SIG-M5 treated with dmso at 0.1 percent for 504 hours (cell line): Measurements from ENCODE around the gene CCDC137.
A peak's percentile ranks its signal among the peaks of the same experiment; 100 is the strongest.

Experiments used
- DNase-seq: peaks from one replicate; lab custom pipeline; 2025; ENCODE audit not compliant: unreplicated experiment; lab: John Stamatoyannopoulos, UW

CCDC137 gene

GRCh38 chr17:81700353-81701287 lies 34.1 kb downstream of the CCDC137 start:
- no peak for DNase-seq

DNA sequence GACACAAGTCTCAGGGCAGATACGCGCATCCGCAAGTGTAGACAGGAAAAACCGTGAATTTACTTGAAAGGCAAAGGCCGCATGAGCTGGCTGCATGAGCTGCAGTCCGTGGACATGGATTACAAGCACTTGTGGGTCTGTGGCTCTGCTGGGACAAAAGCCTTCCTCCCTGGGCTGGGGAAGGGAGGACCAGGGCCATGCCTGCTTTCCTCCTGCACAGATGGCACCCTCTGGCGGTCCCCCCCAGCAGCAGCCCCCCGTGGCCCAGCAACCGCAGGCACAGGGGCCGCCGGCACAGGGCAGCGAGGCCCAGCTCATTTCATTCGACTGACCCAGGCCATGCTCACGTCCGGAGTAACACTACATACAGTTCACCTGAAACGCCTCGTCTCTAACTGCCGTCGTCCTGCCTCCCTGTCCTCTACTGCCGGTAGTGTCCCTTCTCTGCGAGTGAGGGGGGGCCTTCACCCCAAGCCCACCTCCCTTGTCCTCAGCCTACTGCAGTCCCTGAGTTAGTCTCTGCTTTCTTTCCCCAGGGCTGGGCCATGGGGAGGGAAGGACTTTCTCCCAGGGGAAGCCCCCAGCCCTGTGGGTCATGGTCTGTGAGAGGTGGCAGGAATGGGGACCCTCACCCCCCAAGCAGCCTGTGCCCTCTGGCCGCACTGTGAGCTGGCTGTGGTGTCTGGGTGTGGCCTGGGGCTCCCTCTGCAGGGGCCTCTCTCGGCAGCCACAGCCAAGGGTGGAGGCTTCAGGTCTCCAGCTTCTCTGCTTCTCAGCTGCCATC lies 34.9 kb downstream of the CCDC137 start:
- DNase-seq, result peak; percentile 58

DNA sequence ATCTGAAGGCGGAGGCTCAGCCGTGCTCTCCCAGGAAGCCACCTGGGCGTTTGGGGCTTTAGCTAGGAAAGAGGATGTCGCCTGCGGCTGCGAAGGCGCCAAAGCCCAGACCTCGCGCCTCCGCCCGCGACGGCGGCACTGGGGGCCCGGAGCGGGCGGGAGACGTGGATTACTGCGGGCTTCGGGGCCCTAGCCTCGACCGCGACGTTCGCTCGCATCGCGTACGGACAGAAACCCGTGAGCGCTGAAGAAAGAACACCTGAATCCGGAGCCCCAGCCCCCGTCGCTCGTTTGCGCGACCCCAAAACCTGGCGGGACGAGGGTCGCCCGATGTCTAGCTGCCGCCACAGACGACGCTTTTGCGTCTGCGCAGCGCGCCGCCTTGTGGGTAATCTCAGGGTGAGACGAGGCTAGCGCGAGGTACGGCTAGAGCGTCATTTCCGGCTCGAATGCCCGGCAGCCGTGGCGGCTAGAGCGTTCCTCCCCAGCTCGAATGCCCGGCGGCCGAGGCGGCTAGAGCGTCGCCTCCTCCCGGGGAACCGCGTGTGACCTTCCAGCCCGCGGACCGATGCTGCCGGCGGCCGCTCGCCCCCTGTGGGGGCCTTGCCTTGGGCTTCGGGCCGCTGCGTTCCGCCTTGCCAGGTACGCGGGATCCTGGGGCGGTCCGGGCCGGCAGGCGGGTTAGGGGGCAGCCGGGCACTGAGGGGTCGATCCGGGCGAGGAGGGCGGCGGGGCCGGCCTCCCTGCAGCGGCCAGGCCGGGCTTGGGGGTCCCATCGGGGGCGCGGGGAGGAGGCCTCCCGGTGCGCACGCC lies 36.6 kb downstream of the CCDC137 start, which contains the start of gene MRPL12:
TSS of gene MRPL12 (plus strand) at position 434 of the 813 bp plus-strand sequence. CDS start at position 569, 135 bp downstream.
- peak; percentile 91 for DNase-seq

DNA sequence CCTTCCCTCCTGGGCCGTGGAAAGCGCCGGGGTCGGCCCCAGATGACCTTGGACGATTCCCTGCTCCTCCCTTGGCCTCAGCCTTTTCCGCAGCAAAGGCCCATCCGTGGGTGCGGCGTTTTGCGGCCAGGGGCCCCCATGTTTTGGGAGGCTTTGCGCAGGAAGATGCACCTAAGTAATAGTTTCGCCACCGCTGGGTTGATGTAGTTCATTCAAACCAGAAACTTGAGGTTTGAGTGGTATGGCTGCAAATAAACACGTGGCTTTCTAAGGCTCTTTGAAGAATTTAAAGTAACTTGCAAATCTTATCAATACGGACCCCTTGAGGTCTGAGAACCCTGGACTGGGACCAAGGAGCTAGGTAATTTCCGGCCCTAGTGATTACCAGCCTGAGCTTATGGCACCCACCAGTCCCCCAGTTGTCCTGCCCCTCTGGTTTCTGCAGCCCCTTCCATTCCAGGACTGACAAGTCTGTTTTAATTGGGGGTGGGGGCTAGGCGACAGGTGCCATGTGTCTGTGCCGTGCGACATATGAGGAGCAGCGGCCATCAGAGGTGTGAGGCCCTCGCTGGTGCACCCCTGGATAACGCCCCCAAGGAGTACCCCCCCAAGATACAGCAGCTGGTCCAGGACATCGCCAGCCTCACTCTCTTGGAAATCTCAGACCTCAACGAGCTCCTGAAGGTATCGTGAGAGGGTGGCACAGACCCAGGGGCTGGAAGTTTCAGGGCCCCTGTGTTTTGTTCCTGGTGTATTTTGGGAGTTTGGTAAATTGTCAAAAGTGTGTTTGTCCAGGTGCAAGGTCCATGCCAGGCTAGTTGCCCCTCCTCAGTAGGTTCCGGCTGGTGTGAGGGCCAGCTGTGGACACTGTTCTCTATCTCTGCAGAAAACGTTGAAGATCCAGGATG lies 37.5 kb downstream of the CCDC137 start:
- no peak for DNase-seq

DNA sequence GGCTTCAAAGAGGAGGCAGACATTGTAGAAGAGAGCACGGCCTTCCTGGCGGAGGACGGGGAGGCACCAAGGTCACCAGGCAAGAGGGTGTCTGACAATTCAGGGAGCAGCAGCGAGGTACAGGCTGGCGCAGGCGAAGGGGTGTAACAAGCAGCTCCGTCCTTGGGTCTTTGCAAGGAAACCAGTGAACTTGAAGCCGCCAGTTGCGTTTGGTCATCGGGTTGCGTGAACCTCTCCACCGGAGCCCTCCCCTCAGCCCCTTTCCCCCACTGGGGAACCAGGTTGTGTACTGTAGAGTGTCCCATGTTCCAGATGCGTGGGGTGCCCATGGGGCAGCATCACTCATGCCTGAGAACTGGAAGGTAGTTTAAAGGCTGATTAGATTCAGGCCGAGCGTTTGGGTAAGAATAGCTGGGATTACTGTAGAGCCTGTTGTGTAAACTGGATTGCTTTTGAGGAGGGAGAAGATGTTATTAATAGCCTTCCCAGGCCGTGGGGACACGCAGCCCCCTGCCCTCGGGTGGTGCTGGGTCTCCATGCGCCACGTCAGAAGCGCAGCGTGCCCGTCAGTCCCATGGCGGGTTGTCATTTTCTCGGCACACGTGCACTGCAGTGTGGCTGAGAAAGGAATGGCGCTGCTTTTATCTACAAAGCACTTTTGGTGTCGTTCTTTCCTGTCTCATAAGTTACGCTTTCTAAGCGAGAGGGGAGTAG lies 39.1 kb downstream of the CCDC137 start:
- DNase-seq, result no peak

DNA sequence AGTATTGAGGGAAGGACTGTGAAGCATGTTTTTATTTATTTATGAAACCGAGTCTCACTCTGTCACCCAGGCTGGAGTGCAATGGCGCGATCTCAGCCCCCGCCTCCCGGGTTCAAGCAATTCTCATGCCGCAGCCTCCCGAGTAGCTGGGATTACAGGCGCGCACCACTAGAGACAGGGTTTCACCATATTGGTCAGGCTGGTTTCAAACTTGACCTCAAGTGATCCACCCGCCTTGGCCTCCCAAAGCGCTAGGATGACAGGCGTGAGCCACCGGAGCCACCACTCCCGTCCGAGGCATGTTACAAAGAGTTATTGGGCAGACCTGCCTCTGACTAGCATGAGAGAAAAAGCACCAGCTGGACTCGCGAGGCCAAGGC lies 39.7 kb downstream of the CCDC137 start:
- DNase-seq, result no peak

GRCh38 chr17:81706757-81707624 lies 40.5 kb downstream of the CCDC137 start:
- DNase-seq, result no peak

DNA sequence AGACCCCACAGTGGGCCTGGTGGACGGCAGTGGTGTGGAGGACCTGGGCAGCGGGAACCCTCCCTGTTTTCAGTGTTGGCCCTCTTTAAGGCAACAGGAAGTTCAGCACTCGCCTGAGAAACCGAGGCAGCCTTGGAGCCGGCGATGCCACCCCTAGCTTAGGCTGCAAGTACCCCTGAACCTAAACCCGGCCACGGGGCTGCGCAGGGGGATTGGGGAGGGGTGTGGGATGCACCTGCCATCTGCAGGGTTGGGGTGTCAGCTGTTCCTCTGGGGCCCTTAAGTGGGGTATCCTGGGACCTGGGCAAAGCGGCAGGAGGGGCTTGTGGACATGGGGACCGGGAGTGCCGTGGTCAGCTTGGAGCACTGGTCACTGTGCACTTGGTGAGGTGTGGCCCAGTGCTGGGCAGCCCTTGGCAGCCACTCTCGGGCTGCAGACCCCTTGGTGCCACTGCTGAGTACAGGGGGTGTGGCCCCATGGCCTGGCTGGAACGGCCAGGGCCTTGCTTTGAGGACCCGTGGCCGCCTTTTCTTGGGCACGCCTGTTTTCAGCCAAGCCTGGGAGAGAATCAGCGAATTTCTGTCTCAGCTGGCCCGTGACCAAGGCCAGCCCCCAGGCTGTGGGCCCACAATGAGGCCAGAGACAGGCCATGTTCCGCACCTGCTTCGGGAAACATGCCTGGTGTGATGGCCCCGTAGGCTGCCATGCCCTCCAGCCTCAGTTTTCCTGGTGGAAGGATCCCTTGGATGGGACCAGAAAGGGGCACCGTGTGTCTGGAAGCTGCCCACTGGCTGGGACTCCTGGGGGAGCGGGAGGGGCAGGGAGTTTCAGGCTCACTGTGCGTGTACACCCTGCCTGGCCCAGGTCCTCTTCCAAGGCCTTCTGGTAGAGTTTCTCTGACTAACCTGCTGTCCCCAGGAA lies 41.4 kb downstream of the CCDC137 start:
- no peak for DNase-seq

DNA sequence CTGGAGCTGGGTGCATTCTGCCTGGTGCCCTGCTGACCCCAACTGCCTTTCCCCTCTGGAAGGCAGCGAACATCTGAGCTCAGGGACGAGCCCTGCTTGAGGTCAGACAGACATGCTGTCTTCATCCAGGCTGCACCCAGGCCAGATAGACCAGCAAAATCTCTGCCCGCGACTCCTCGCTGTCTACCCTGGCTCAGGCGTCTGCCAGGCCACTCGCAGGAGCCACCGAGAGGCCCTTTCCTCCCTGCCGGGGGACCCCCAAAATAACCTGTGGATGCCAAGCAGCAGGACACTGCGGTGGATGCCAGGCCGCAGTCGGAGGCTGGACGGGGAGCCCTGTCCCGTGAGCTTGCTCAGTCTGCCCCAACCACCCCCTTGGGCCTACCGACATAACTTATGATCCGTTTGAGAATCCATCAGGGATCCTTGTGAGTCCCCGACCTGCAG lies 42.2 kb downstream of the CCDC137 start:
- DNase-seq, result no peak

- DNase-seq, result peak; percentile 75
Observed at GRCh38 chr17:81710514-81711308, 44.2 kb downstream of the CCDC137 start.

- DNase-seq, result peak; percentile 77
Observed at GRCh38 chr17:81711814-81712467, 45.4 kb downstream of the CCDC137 start, which contains the start of gene SLC25A10. SLC25A10 (plus strand) TSS chr17:81712284; CDS start chr17:81712427, 143 bp downstream.

DNA sequence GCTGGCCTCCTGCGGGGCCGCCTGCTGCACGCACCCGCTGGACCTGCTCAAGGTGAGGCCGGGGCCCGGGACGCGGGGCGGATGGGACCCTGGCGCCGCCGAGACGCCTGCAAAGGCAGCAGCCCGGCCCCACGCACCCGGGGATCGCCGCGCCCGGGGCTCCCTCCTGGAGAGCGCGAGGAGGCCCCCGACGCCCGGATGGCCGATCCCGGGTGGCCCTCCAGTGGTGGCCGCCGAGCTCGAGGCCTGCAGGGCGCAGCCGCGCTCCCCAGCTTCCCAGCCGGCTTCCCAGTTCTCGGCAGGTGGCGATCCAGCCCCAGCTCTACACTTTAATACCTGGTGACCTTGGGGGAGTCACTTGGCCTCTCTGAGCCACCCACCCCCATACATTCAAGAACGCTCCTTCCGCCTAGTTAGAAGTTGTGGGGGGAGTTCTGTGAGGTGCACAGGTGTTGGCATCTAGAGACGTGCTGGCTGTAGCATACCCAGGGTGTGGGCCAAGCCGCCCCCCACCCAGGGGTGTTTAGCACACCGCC lies 46.0 kb downstream of the CCDC137 start:
- DNase-seq, result peak; percentile 25

DNA sequence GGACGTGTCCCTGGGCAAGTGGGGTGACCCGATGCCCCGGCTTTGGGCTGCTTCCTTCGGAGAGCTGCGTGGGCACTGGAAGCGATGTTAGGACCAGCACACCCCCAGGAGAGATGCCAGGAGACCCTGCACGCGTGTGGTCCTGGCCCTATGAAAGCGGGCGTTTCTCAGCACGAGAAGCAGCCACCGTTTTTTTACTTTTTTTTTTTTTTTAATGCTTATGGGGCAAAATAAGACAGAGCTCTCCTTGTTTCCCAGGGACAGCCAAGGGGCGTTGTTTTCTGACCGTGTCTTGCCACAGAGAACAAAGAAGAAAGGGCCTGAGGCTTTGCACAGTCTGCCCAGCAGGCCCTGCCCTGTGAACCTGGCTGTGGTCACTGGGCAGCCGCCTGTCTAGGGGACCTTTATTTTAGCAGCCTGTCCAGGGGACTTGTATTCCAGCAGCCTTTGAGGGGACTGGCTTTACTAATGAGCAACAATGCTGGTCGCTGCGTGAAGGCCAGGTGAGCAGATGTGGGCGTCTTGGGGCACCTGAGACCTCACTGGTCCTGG lies 46.5 kb downstream of the CCDC137 start:
- no peak for DNase-seq

- DNase-seq, result no peak
Observed at GRCh38 chr17:81713556-81714411, 47.2 kb downstream of the CCDC137 start.
